ENCODE data around the gene MCCC1. TPM values are rescaled to one million over a fixed set of nuclear protein-coding genes. Genes with fewer than 3 reads are reported as not detected.

MCCC1 gene
- total RNA-seq, 1 experiment from 2014 or later = 12.6 TPM

- ATAC-seq (no peak), DNase-seq (ENCODE audit: low read depth, low spot score) (no peak)
- H3K27ac ChIP-seq (ENCODE audit: low read depth, low read length) = no peak overlapping the region
- TF ChIP-seq RAD21 (IDR thresholded peaks at IDR 0.05; ENCODE audit: low read depth) = no peak
- TF ChIP-seq FOSL1 (IDR thresholded peaks at IDR 0.05; ENCODE audit: low read depth) = no peak
- no peak for TF ChIP-seq SRF (IDR thresholded peaks at IDR 0.05; ENCODE audit: low read depth)
- TF ChIP-seq ZFX (IDR thresholded peaks at IDR 0.05) = no peak
- no peak for TF ChIP-seq POLR2A (IDR thresholded peaks at IDR 0.05; ENCODE audit: borderline replicate concordance, extremely low read depth, insufficient read depth, insufficient read length)
- TF ChIP-seq TCF7L2 (IDR thresholded peaks at IDR 0.05; ENCODE audit: borderline replicate concordance, extremely low read depth, insufficient read depth, insufficient read length) = no peak
- TF ChIP-seq MAX (IDR thresholded peaks at IDR 0.05) = no peak
- TF ChIP-seq EZH2phosphoT487 (IDR thresholded peaks at IDR 0.05; ENCODE audit: borderline replicate concordance) = no peak
- TF ChIP-seq ELF1 (IDR thresholded peaks at IDR 0.05; ENCODE audit: borderline replicate concordance, low read depth) = no peak
- no peak for TF ChIP-seq YY1 (IDR thresholded peaks at IDR 0.05; ENCODE audit: extremely low read depth, insufficient replicate concordance, low read depth, low read length)
- no peak for TF ChIP-seq CBX3 (IDR thresholded peaks at IDR 0.05; ENCODE audit: low read depth)
- TF ChIP-seq REST (IDR thresholded peaks at IDR 0.05; ENCODE audit: low read depth) = no peak
- no peak for TF ChIP-seq SIN3A (IDR thresholded peaks at IDR 0.05; ENCODE audit: low read depth)
- H3K36me3 ChIP-seq (ENCODE audit: control insufficient read depth in 1 of 2, insufficient read depth in 2 of 2, low read length in 2 of 2) = no peaks in the 10 kb centered on the region
- H3K9me3 ChIP-seq (ENCODE audit: control insufficient read depth in 1 of 2, insufficient read depth in 1 of 2, low read depth in 1 of 2, low read length in 2 of 2) = no peaks in the 10 kb centered on the region
- H3K9ac ChIP-seq (ENCODE audit: low read length) = no peak overlapping the region
- intact Hi-C loops (cut with micrococcal nuclease) = no loop called here
- no peak overlapping the region for H2AFZ ChIP-seq (ENCODE audit: low read depth, low read length, poor library complexity, severe bottlenecking)
- peaks cover 12% of the 10 kb centered on the region; the same call in 1 of the 2 replicates for H3K27me3 ChIP-seq (ENCODE audit: insufficient read depth, low read length)
- no peaks in the 10 kb centered on the region for H4K20me1 ChIP-seq (ENCODE audit: insufficient read depth)
- no peaks in the 10 kb centered on the region for H3K79me2 ChIP-seq (ENCODE audit: insufficient read depth, low read length)
- POLR2A ChIA-PET = no interaction called here
- CTCF ChIA-PET = interaction anchor here (1.2 kb wide), 1 partner anchor 403 kb away, joined by 3 read pairs; no protein-coding TSS in a partner anchor
- RAD21 ChIA-PET (ENCODE audit: low non-redundant PET in 1 of 2, low total read pairs in 2 of 2, uncharacterized antibody in 2 of 2, unreplicated experiment in 2 of 2) = no interaction called here
- BruUV-seq (replicated peaks) = no TSS peak
- no peak overlapping the region for H3K4me3 ChIP-seq (replicated peaks in 1 of 2; ENCODE audit: low read depth in 1 of 2, low read length in 2 of 2)
- no peaks in the 10 kb centered on the region for H3K9me2 ChIP-seq (ENCODE audit: insufficient read depth)
- H3K4me1 ChIP-seq (ENCODE audit: control insufficient read depth in 1 of 2, insufficient read depth in 2 of 2, low read length in 2 of 2) = no peaks in the 10 kb centered on the region; a peak in 1 of 4 replicates
- no peak overlapping the region for H3K4me2 ChIP-seq (ENCODE audit: low read length)
Measured at GRCh38 chr3:183117056-183117455, 17.8 kb upstream of the MCCC1 start.
